Measurements from ENCODE around the gene LRRC8D.
A peak's percentile ranks its signal among the peaks of the same experiment; 100 is the strongest.

LRRC8D gene

DNA sequence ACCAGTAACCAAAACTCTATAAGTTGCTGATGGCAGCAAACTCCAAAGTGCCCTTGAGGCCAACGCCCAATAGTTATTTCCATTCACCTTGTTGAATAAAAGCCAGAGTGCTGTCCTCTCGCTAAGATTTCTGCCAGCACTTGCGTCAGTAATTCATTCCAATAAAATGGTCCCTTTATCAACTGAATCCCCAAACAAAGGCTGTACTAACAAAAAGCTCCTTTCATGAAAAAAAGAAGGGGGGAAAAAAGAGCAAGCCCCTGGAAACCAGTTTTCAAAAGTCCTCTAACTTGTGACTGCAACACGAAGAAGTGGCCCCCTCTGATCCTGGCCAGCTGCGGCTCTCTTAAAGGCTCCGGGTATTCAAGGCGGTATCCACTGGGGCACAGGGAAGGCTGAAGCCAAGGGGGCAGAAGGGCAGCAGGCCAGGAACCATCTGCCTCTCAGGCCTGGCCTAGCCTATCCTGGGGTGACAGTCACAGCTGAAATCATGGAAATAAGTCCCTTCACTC lies 118.3 kb downstream of the LRRC8D start:
- TF ChIP-seq POLR2AphosphoS5 (IDR thresholded peaks at IDR 0.05; ENCODE audit: borderline replicate concordance, low read depth, low read length) (no peak), FOXP2 (optimal IDR thresholded peaks at IDR 0.05; ENCODE audit: control extremely low read depth, extremely low read length, insufficient read depth) (no peak), EZH2 (IDR thresholded peaks at IDR 0.05) (no peak)
- no peaks in the 10 kb centered on the region for H3K9me3 ChIP-seq (ENCODE audit: low read depth, low read length)

DNA sequence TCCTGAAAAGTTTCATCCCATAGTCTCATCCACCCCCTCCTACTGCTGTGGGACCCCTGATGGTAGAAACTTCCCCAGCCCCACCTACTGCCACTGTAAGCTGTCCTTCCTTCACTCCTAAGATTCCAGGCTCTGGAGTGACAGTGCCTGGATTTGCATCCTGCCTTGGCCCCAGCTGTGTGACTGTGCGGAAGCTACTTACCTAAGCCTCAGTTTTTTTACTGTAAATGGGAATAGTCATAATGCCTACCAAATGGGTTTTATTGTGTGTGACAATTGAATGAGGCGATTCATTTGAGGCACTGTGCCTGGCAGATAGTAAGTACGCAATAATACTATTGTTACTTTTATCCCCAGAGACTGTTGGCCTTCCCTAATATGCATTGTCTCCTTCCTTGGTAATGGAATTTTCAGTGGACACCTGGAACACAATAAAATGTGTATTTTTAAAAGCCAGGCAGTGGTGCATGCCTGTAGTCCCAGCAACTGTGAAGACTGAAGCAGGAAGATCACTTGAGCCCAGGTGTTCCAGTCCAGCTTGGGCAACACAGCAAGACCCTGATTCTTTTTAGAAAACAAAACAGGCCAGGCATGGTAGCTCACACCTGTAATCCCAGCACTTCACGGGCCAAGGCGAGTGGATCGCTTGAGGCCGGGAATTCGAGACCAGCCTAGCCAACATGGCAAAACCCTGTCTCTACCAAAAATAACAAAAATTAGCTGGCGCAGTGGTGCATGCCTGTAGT lies 119.0 kb downstream of the LRRC8D start:
- H3K36me3 ChIP-seq (ENCODE audit: insufficient read depth, low read length): peaks cover 11% of the 10 kb centered on the region
- TF ChIP-seq FOXP2 (optimal IDR thresholded peaks at IDR 0.05; ENCODE audit: control extremely low read depth, extremely low read length, insufficient read depth) (no peak), POLR2AphosphoS5 (IDR thresholded peaks at IDR 0.05; ENCODE audit: borderline replicate concordance, low read depth, low read length) (no peak), EZH2 (IDR thresholded peaks at IDR 0.05) (no peak)

More for the DNA sequence above, 118.3 kb downstream of the LRRC8D start:
- no peak for DNase-seq (ENCODE audit: low read depth, low spot score)
- no peak overlapping the region for H3K4me3 ChIP-seq
- peaks cover 18% of the 10 kb centered on the region for H3K36me3 ChIP-seq (ENCODE audit: insufficient read depth, low read length)
- H3K27ac ChIP-seq: no peak overlapping the region
- H3K9ac ChIP-seq (ENCODE audit: insufficient read length): no peak overlapping the region

DNA sequence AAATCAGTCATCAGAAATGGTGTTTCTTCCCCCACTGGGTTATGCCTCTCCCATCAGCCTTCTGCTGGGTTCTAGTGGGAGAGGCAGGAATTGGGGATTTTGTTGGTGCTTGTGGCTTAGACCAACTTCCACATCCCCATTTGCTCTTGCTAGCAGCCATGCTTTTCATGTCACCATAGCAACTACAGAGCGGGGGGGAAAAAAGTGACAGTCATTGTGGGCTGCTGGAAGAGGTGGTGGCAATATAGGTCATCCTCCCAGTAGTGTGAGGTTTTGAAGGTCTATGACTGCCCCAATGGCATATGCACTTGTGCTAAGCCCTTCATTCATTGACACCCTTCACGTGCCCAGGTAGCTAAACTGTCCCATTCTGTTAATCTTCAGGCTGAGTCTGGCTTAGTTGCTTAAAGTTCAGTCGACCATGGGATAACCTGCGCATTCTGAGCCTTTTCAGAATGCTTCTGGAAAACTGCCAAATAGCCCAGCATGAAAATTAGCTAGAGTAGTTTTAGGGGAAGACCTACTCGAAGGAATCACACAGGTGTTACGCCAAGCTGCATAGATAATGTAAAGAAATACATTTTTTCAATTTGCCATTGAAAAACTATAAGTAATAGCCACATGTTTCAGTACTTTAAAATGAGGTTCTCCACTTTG lies 120.4 kb downstream of the LRRC8D start:
- Histone ChIP-seq H3K4me3 (no peak overlapping the region), H3K27ac (no peak overlapping the region), H3K36me3 (ENCODE audit: insufficient read depth, low read length) (no peaks in the 10 kb centered on the region; the same call in 1 of the 2 replicates), H3K9me3 (ENCODE audit: low read depth, low read length) (no peaks in the 10 kb centered on the region), H3K9ac (ENCODE audit: insufficient read length) (no peak overlapping the region)
- TF ChIP-seq EZH2 (IDR thresholded peaks at IDR 0.05) (no peak), POLR2AphosphoS5 (IDR thresholded peaks at IDR 0.05; ENCODE audit: borderline replicate concordance, low read depth, low read length) (no peak), FOXP2 (optimal IDR thresholded peaks at IDR 0.05; ENCODE audit: control extremely low read depth, extremely low read length, insufficient read depth) (no peak)
- DNase-seq (ENCODE audit: low read depth, low spot score): no peak

More for the DNA sequence above, 119.0 kb downstream of the LRRC8D start:
- Histone ChIP-seq H3K4me3 (no peak overlapping the region), H3K27ac (no peak overlapping the region), H3K9ac (ENCODE audit: insufficient read length) (no peak overlapping the region), H3K9me3 (ENCODE audit: low read depth, low read length) (no peaks in the 10 kb centered on the region)
- no peak for DNase-seq (ENCODE audit: low read depth, low spot score)

DNA sequence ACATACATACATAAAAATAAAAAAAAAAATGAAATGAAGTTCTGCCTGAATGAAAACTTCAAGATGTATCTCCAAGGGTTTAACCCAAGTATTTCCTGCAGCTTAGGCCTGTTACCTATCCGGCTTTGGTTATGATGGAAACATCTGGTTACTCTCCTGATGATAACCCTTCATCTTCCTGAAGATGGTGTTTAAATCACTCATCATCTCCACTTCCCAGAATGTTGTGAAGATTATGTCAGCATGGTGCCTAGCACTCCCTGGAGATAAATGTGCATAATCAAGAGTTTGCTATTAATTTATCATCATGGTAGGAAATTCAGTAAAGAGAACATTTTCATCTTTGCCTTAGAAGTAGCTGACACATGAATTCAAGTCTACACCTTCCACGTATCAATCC lies 121.2 kb downstream of the LRRC8D start:
- H3K9ac ChIP-seq (ENCODE audit: insufficient read length): no peak overlapping the region
- no peaks in the 10 kb centered on the region; the same call in 1 of the 2 replicates for H3K36me3 ChIP-seq (ENCODE audit: insufficient read depth, low read length)
- H3K27ac ChIP-seq: no peak overlapping the region
- peak; percentile 56; the same call in 1 of the 2 replicates for TF ChIP-seq POLR2AphosphoS5 (IDR thresholded peaks at IDR 0.05; ENCODE audit: borderline replicate concordance, low read depth, low read length)
- TF ChIP-seq FOXP2 (optimal IDR thresholded peaks at IDR 0.05; ENCODE audit: control extremely low read depth, extremely low read length, insufficient read depth): no peak
- H3K9me3 ChIP-seq (ENCODE audit: low read depth, low read length): no peaks in the 10 kb centered on the region
- H3K4me3 ChIP-seq: no peak overlapping the region
- DNase-seq (ENCODE audit: low read depth, low spot score): peak; percentile 68

DNA sequence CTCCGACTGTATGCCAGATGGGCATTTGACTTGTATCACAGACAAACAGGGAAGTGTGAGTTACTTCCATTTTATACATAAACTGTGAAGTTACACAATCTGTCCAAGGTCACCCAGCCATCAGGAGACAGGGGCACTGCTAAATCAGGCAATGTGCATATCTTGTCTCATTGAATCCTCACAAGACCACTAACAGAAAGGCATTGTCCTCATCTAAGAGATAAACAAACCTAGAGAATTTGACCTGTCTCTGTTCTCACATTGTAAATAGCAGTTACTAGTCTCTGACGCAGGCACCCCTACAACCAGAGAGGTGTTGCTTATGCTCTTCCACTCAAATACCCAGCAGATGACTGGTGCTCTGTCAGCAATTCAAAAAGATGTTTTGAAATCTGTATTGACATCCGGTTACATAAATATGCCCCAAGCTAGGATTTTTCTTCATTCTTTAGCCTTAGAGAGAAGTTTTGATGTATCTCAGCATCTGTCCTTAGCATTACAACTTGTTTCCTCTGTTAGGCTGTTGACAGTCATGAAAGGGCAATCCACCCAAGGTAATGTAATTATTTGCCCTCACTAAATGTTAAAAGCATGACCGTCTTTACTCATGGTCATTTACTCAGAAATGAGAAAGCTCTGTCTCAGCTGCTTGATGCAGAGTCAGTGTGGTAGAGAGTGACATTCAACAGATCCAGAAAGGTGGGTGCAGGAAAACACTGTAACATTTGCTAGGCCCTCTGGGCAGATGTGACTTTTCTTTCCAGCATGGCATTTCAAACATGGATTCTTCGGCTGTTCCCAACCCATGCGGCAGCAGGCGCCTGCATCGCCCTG lies 122.2 kb downstream of the LRRC8D start:
- no peak overlapping the region for H3K4me3 ChIP-seq
- H3K36me3 ChIP-seq (ENCODE audit: insufficient read depth, low read length): no peaks in the 10 kb centered on the region; the same call in 1 of the 2 replicates
- H3K27ac ChIP-seq: no peak overlapping the region
- H3K9me3 ChIP-seq (ENCODE audit: low read depth, low read length): no peaks in the 10 kb centered on the region
- TF ChIP-seq FOXP2 (optimal IDR thresholded peaks at IDR 0.05; ENCODE audit: control extremely low read depth, extremely low read length, insufficient read depth) (no peak), EZH2 (IDR thresholded peaks at IDR 0.05) (no peak), POLR2AphosphoS5 (IDR thresholded peaks at IDR 0.05; ENCODE audit: borderline replicate concordance, low read depth, low read length) (no peak)
- no peak overlapping the region for H3K9ac ChIP-seq (ENCODE audit: insufficient read length)
- no peak for DNase-seq (ENCODE audit: low read depth, low spot score)

DNA sequence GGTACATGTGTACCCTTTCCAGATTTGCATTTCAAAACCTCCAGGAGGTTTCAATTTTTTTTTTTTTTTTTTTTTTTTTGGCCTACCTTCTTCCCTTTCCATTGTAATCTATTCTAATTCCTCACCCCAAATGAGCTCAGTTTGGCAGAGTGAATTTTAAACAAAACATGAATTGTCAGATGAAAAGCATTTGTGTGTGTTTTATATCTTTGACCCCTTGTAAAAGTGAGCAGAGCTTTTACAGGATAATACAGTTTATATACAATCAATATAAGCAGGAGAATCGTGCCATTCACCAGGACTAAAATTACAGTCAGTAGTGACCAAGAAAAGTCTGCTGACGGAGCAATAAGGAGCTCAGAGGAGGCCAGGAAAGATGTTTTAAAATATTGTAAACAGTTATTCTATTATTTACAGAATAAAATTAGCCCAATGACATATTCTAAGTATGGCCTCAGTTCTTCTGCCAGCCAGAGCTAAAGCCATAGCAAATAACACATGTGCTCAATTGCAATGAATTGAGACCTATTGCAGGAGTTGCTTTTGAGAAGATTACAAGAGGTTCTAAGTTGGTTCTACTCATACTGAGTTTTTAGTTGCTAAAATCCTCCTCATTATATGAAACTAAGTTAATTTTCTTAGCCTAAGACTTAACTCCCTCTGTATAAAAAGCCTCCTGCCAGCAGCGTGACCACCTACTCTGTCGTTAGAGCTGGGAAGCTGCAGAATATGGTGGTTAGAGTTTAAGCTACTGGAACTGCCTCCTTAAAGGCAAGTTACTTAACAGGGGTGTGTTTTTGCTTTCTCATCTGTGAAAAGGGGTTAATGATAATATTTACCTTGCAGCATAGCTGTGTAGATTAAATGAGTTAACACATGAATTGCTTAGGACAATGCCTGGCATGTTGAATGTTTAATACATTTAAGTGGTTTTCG lies 123.3 kb downstream of the LRRC8D start:
- Histone ChIP-seq H3K9me3 (ENCODE audit: low read depth, low read length) (no peaks in the 10 kb centered on the region), H3K27ac (no peak overlapping the region), H3K36me3 (ENCODE audit: insufficient read depth, low read length) (no peaks in the 10 kb centered on the region; the same call in 1 of the 2 replicates), H3K4me3 (no peak overlapping the region), H3K9ac (ENCODE audit: insufficient read length) (no peak overlapping the region)
- no peak for DNase-seq (ENCODE audit: low read depth, low spot score)
- TF ChIP-seq EZH2 (IDR thresholded peaks at IDR 0.05) (no peak), POLR2AphosphoS5 (IDR thresholded peaks at IDR 0.05; ENCODE audit: borderline replicate concordance, low read depth, low read length) (no peak), FOXP2 (optimal IDR thresholded peaks at IDR 0.05; ENCODE audit: control extremely low read depth, extremely low read length, insufficient read depth) (no peak)

DNA sequence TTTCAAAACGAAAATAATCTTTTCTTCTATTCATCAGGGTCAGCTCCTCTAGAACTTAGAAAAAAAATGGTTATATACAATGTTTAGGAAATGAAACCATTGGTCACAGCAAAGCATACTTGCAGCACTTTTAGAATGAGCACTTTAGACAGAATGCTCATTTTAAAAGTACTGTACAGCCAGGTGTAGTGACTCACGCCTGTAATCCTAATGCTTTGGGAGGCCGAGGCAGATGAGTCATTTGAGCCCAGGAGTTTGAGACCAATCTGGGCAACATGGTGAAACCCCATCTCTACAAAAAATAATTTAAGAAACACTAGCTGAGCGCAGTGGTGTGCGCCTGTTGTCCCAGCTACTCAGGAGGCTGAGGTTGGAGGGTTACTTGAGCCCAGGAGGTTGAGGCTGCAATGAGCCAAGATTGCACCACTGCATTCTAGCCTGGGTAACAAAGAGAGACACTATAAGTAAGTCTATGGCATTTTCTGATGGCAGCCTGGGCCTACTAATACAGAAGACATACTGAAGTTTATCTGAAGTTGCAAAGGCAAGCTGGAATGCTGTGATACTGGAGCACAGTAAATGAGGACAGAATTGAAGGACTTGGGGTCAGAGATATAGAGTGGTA lies 125.1 kb downstream of the LRRC8D start:
- Histone ChIP-seq H3K36me3 (ENCODE audit: insufficient read depth, low read length) (no peaks in the 10 kb centered on the region), H3K27ac (no peak overlapping the region), H3K4me3 (no peak overlapping the region), H3K9me3 (ENCODE audit: low read depth, low read length) (no peaks in the 10 kb centered on the region), H3K9ac (ENCODE audit: insufficient read length) (no peak overlapping the region)
- no peak for DNase-seq (ENCODE audit: low read depth, low spot score)
- TF ChIP-seq EZH2 (IDR thresholded peaks at IDR 0.05) (no peak), POLR2AphosphoS5 (IDR thresholded peaks at IDR 0.05; ENCODE audit: borderline replicate concordance, low read depth, low read length) (no peak), FOXP2 (optimal IDR thresholded peaks at IDR 0.05; ENCODE audit: control extremely low read depth, extremely low read length, insufficient read depth) (no peak)
